Psoas muscle (tissue), 8 donors: ENCODE measurements around the gene PHF13. TPM values are rescaled to one million over a fixed set of nuclear protein-coding genes. Genes with fewer than 3 reads are reported as not detected.
A peak's percentile ranks its signal among the peaks of the same experiment; 100 is the strongest.

Experiments used
- ATAC-seq, 4 donors: fragments of 200-7000 bp; cut with Tn5 transposase; one replicate each; pipeline ENCODE4 v1.9.1; 2020; ENCODE audit warnings: moderate library complexity in 3 of 4, mild to moderate bottlenecking in 2 of 4
- DNase-seq, 2 donors: peaks; one replicate each; pipeline ENCODE4 v3.0.0-alpha.2; 2020
- H3K27ac ChIP-seq: fragments of 200-600 bp; one replicate; pipeline ENCODE4 v1.8.0; 2022
- H3K27me3 ChIP-seq, 3 donors: fragments of 200-600 bp in 1 of 3; one replicate each; pipeline versions ENCODE4 v1.6.1 to v1.8.0; 2013 to 2022; ENCODE audit warnings: low read length in 2 of 3, mild to moderate bottlenecking in 2 of 3, moderate library complexity in 1 of 3; ENCODE audit not compliant: insufficient read depth in 3 of 3
- H3K36me3 ChIP-seq, 2 donors: fragments of 200-600 bp in 1 of 2; one replicate each; pipeline versions ENCODE4 v1.6.1 to v1.8.0; 2013 to 2022; ENCODE audit warnings: low read depth in 1 of 2, mild to moderate bottlenecking in 1 of 2, moderate library complexity in 1 of 2; ENCODE audit not compliant: insufficient read depth in 1 of 2
- H3K4me1 ChIP-seq: fragments of 200-600 bp; one replicate; pipeline ENCODE4 v1.8.0; 2022
- H3K4me3 ChIP-seq: fragments of 200-600 bp; one replicate; pipeline ENCODE4 v1.8.0; 2022; ENCODE audit warnings: mild to moderate bottlenecking
- H3K9me3 ChIP-seq: fragments of 200-600 bp; one replicate; pipeline ENCODE4 v1.8.0; 2022
- CTCF ChIP-seq: fragments of 200-600 bp; IDR thresholded peaks from one replicate; pipeline ENCODE4 v1.8.0; 2022; ENCODE audit warnings: antibody characterized with exemption
- WGBS, 3 donors: extraction: QIAGEN DNeasy Blood & Tissue Kit; methylation state at CpG; one replicate each; pipeline versions ENCODE4 v1.1.6 to v1.1.7; 2013; 5-methylcytosine and 5-hydroxymethylcytosine counted together
- intact Hi-C, 2 donors: fragments of 100-400 bp; cut with DNase I; formaldehyde crosslinking; loops; one replicate each; pipeline versions ENCODE4 v1.11.0 to v1.14.2; 2022
- polyA plus RNA-seq, 3 donors: library from polyadenylated mRNA; stranded (reverse); fragments of 200-250 nt; gene quantifications; one replicate each; pipeline ENCODE4 v1.2.3, GENCODE V29; 2013
- total RNA-seq, 4 donors: library from RNA; stranded (reverse); fragmentation: NEBNext Ultra II Directional in 2 of 4; extraction: Animal tissue kit (Norgen Biotek cat#: 25700) in 2 of 4; gene quantifications; one replicate each; pipeline versions ENCODE4 v1.2.1 to v1.2.4, GENCODE V29; 2021 to 2023
- donor health status: healthy with polysubstance abuse.
- donor health status: DM: no; HTN: no; CAD: no; lungs with moderate emphysema.
- donor health status: Bipolar disorder and iron deficiency.
- donor health status: healthy.
- donor health status: DM: yes; HTN: yes; CAD: no.
- donor health status: DM: no; HTN: no; CAD: no.
- donor health status: DM: no; HTN: no; CAD: no.
- donor health status: DM: yes; HTN: yes; CAD: no.

PHF13 gene
- total and polyA plus RNA-seq, 7 donors: 4.8 to 21.3 (median 7.5) TPM

- Histone ChIP-seq H3K27ac (peak overlapping the region; percentile 98), H3K27me3 (no peaks in the 10 kb centered on the region), H3K9me3 (no peaks in the 10 kb centered on the region), H3K36me3 (peaks cover 0 to 29% of the 10 kb centered on the region in 2 donors), H3K4me3 (peak overlapping the region; percentile 82), H3K4me1 (peaks cover 12% of the 10 kb centered on the region)
- TF ChIP-seq CTCF: no peak
- intact Hi-C loops: no loop called here
- ATAC-seq (no peak), DNase-seq (peak in 1 of 2 donors; percentile 21)
- WGBS, 3 donors: 2 to 4% (median 4%) methylated on average over 57 to 81 of the region's 82 CpGs
These were observed 1.6 kb downstream of the PHF13 start for GRCh38 chr1:6614929-6615785.

- no peak overlapping the region for H3K4me3 ChIP-seq
- no peaks in the 10 kb centered on the region for H3K9me3 ChIP-seq
- no peak for TF ChIP-seq CTCF
- WGBS, 3 donors: 92 to 95% (median 92%) methylated on average over 4 of the region's 4 CpGs
- ATAC-seq (no peak), DNase-seq (no peak)
- peaks cover 4% of the 10 kb centered on the region for H3K4me1 ChIP-seq
- H3K27me3 ChIP-seq: no peaks in the 10 kb centered on the region
- H3K27ac ChIP-seq: no peak overlapping the region
- peaks cover 0 to 68% of the 10 kb centered on the region in 2 donors for H3K36me3 ChIP-seq
- intact Hi-C loops: no loop called here
These were observed 5.5 kb downstream of the PHF13 start for GRCh38 chr1:6619045-6619444.

GRCh38 chr1:6621429-6622391 is 8.2 kb downstream of the PHF13 start:
- peaks cover 0 to 71% of the 10 kb centered on the region in 2 donors for H3K36me3 ChIP-seq
- ATAC-seq: no peak
- intact Hi-C loops: loop anchor here in 1 of 2 donors (5.0 kb wide), 1 partner anchor 34 kb away; no protein-coding TSS in a partner anchor

More at GRCh38 chr1:6621429-6622391, 8.2 kb downstream of the PHF13 start:
- Histone ChIP-seq H3K27ac (no peak overlapping the region), H3K27me3 (no peaks in the 10 kb centered on the region), H3K4me3 (no peak overlapping the region), H3K9me3 (no peaks in the 10 kb centered on the region), H3K4me1 (peaks cover 10% of the 10 kb centered on the region)
- no peak for DNase-seq
- 85 to 91% (median 85%) methylated on average over 41 of the region's 41 CpGs for WGBS, 3 donors
- TF ChIP-seq CTCF: no peak
